Neural progenitor cell (in vitro differentiated cells): ENCODE measurements around the gene COCH. TPM values are rescaled to one million over a fixed set of nuclear protein-coding genes. Genes with fewer than 3 reads are reported as not detected.

Source experiments
- DNase-seq: peaks from one replicate; pipeline ENCODE4 v3.0.0-alpha.2; 2016; ENCODE audit warnings: low spot score
- H2AFZ ChIP-seq: fragments of 200-600 bp; sonication (generic); replicated peaks from 2 replicates; pipeline ENCODE4 v1.6.1; 2016; ENCODE audit warnings: antibody characterized with exemption
- H3F3A ChIP-seq: fragments of 200-600 bp; sonication (generic); 2 replicates; pipeline ENCODE4 v1.6.1; 2016; ENCODE audit warnings: antibody characterized with exemption, low read depth
- H3K27ac ChIP-seq: fragments of 200-600 bp; sonication (generic); 2 replicates; pipeline ENCODE4 v1.5.1; 2016; ENCODE audit warnings: mild to moderate bottlenecking
- H3K27me3 ChIP-seq: fragments of 200-600 bp; sonication (generic); 2 replicates; pipeline ENCODE4 v1.6.1; 2016; ENCODE audit warnings: mild to moderate bottlenecking, moderate library complexity
- H3K36me3 ChIP-seq: fragments of 200-600 bp; sonication (generic); 2 replicates; pipeline ENCODE4 v1.5.1; 2016
- H3K4me1 ChIP-seq: fragments of 200-600 bp; sonication (generic); 2 replicates; pipeline ENCODE4 v1.6.1; 2016; ENCODE audit warnings: mixed run types
- H3K4me2 ChIP-seq: fragments of 200-600 bp; sonication (generic); 2 replicates; pipeline ENCODE4 v1.6.1; 2016
- H3K4me3 ChIP-seq: fragments of 200-600 bp; sonication (generic); 2 replicates; pipeline ENCODE4 v1.5.1; 2016
- H3K79me2 ChIP-seq: fragments of 200-600 bp; sonication (generic); 2 replicates; pipeline ENCODE4 v1.6.1; 2016; ENCODE audit warnings: low read depth
- H3K9ac ChIP-seq: fragments of 200-600 bp; sonication (generic); 2 replicates; pipeline ENCODE4 v1.6.1; 2016
- H3K9me3 ChIP-seq: fragments of 200-600 bp; sonication (generic); 2 replicates; pipeline ENCODE4 v1.5.1; 2016; ENCODE audit warnings: low read depth
- H4K20me1 ChIP-seq: fragments of 200-600 bp; sonication (generic); 2 replicates; pipeline ENCODE4 v1.6.1; 2016; ENCODE audit warnings: low read depth
- H3K27ac Mint-ChIP-seq: 3 replicates; pipeline ENCODE4 v1.8.0; 2021; ENCODE audit warnings: mixed read lengths
- H3K27me3 Mint-ChIP-seq: 2 replicates; pipeline ENCODE4 v1.8.0; 2022; ENCODE audit warnings: low read depth, mild to moderate bottlenecking, inconsistent platforms, moderate library complexity, mixed read lengths; ENCODE audit not compliant: insufficient read depth
- H3K36me3 Mint-ChIP-seq: 3 replicates; pipeline ENCODE4 v1.8.0; 2021; ENCODE audit warnings: mixed read lengths
- H3K4me1 Mint-ChIP-seq: 3 replicates; pipeline ENCODE4 v1.8.0; 2021; ENCODE audit warnings: mixed read lengths
- H3K4me3 Mint-ChIP-seq: 3 replicates; pipeline ENCODE4 v1.8.0; 2021; ENCODE audit warnings: mild to moderate bottlenecking, moderate library complexity, mixed read lengths
- H3K9me3 Mint-ChIP-seq: 3 replicates; pipeline ENCODE4 v1.8.0; 2020; ENCODE audit warnings: mixed read lengths
- CTCF ChIP-seq: fragments of 200-600 bp; sonication (generic); IDR thresholded peaks from 2 replicates; pipeline ENCODE4 v1.5.1; 2017; ENCODE audit warnings: antibody characterized with exemption, mild to moderate bottlenecking
- EZH2 ChIP-seq: fragments of 200-600 bp; sonication (generic); IDR thresholded peaks from 2 replicates; pipeline ENCODE4 v1.6.1; 2017; ENCODE audit warnings: antibody characterized with exemption, mild to moderate bottlenecking, moderate library complexity
- EZH2phosphoT487 ChIP-seq: fragments of 200-600 bp; sonication (generic); IDR thresholded peaks from 2 replicates; pipeline ENCODE4 v1.6.1; 2017; ENCODE audit warnings: antibody characterized with exemption
- total RNA-seq: library from RNA; depleted of rRNA; stranded (reverse); fragments of >200 nt; gene quantifications from 2 replicates; pipeline ENCODE4 v1.2.3, GENCODE V29; 2015; ENCODE audit warnings: low replicate concordance

Gene COCH
- total RNA-seq, 1 donor from 2014 or later: 31.1 TPM

- H3K36me3 Mint-ChIP-seq: no peaks in the 10 kb centered on the region
Measured at GRCh38 chr14:30834353-30834752, 40.0 kb upstream of the COCH start.

GRCh38 chr14:30838351-30838750 is 36.0 kb upstream of the COCH start:
- Histone ChIP-seq H2AFZ (no peak overlapping the region), H3K27me3 (no peaks in the 10 kb centered on the region), H3K4me1 (no peaks in the 10 kb centered on the region), H4K20me1 (no peaks in the 10 kb centered on the region), H3K27ac (no peak overlapping the region), H3K4me3 (no peak overlapping the region), H3K9ac (no peak overlapping the region), H3F3A (no peaks in the 10 kb centered on the region), H3K4me2 (no peak overlapping the region), H3K36me3 (no peaks in the 10 kb centered on the region), H3K79me2 (no peaks in the 10 kb centered on the region), H3K9me3 (no peaks in the 10 kb centered on the region)
- Mint-ChIP-seq H3K9me3 (peaks cover 6% of the 10 kb centered on the region), H3K36me3 (no peaks in the 10 kb centered on the region), H3K4me1 (no peaks in the 10 kb centered on the region), H3K4me3 (no peak overlapping the region), H3K27me3 (no peaks in the 10 kb centered on the region), H3K27ac (no peak overlapping the region)
- TF ChIP-seq EZH2 (no peak), EZH2phosphoT487 (no peak), CTCF (no peak)
- DNase-seq: no peak

More at GRCh38 chr14:30834353-30834752, 40.0 kb upstream of the COCH start:
- no peak overlapping the region for H3K27ac ChIP-seq
- DNase-seq: no peak
- H3K9ac ChIP-seq: no peak overlapping the region
- Mint-ChIP-seq H3K4me3 (no peak overlapping the region), H3K4me1 (no peaks in the 10 kb centered on the region), H3K9me3 (peaks cover 6% of the 10 kb centered on the region), H3K27ac (no peak overlapping the region), H3K27me3 (no peaks in the 10 kb centered on the region)
- no peak overlapping the region for H3K4me2 ChIP-seq
- no peaks in the 10 kb centered on the region for H4K20me1 ChIP-seq
- no peaks in the 10 kb centered on the region for H3K9me3 ChIP-seq
- no peaks in the 10 kb centered on the region for H3K79me2 ChIP-seq
- no peak overlapping the region for H3K4me3 ChIP-seq
- TF ChIP-seq EZH2phosphoT487: no peak
- TF ChIP-seq CTCF: no peak
- TF ChIP-seq EZH2: no peak
- no peaks in the 10 kb centered on the region for H3K36me3 ChIP-seq
- H2AFZ ChIP-seq: no peak overlapping the region
- no peaks in the 10 kb centered on the region for H3K27me3 ChIP-seq
- no peaks in the 10 kb centered on the region for H3F3A ChIP-seq
- no peaks in the 10 kb centered on the region for H3K4me1 ChIP-seq

- Mint-ChIP-seq H3K36me3 (no peaks in the 10 kb centered on the region), H3K4me3 (no peak overlapping the region), H3K9me3 (no peaks in the 10 kb centered on the region), H3K27me3 (no peaks in the 10 kb centered on the region), H3K4me1 (no peaks in the 10 kb centered on the region), H3K27ac (no peak overlapping the region)
- Histone ChIP-seq H3K79me2 (no peaks in the 10 kb centered on the region), H3F3A (no peaks in the 10 kb centered on the region), H3K4me2 (no peak overlapping the region), H3K27me3 (no peaks in the 10 kb centered on the region), H2AFZ (no peak overlapping the region), H4K20me1 (no peaks in the 10 kb centered on the region), H3K4me1 (no peaks in the 10 kb centered on the region), H3K27ac (no peak overlapping the region), H3K36me3 (no peaks in the 10 kb centered on the region), H3K9me3 (no peaks in the 10 kb centered on the region), H3K4me3 (no peak overlapping the region), H3K9ac (no peak overlapping the region)
- TF ChIP-seq EZH2: no peak
- no peak for TF ChIP-seq EZH2phosphoT487
- TF ChIP-seq CTCF: no peak
- no peak for DNase-seq
Measured at GRCh38 chr14:30840086-30840779, 34.1 kb upstream of the COCH start.
